Measurements from ENCODE around the gene ANKH.
A peak's percentile ranks its signal among the peaks of the same experiment; 100 is the strongest.

GRCh38 chr5:14871214-14872069 is at the start of gene ANKH:
- TF ChIP-seq CTCF (IDR thresholded peaks at IDR 0.05 in 8 of 11, conservative IDR thresholded peaks at IDR 0.05 in 3 of 11) (peak in 1 of 11 experiments; percentile 27), POLR2A (IDR thresholded peaks at IDR 0.05) (no peak)
